HepG2 (cell line): ENCODE data around the gene TM4SF18. TPM values are rescaled to one million over a fixed set of nuclear protein-coding genes. Genes with fewer than 3 reads are reported as not detected.

Experiments used
- AKNA ChIP-seq: sonication (generic); formaldehyde crosslinking; IDR thresholded peaks from 2 replicates; pipeline ENCODE4 v1.4.0; 2020; ENCODE audit warnings: missing genetic modification reagents, borderline replicate concordance
- BCL6 ChIP-seq: IDR thresholded peaks from 2 replicates; pipeline ENCODE4 v1.6.1; 2016; ENCODE audit warnings: missing genetic modification reagents, missing compliant biosample characterization
- HDAC2 ChIP-seq: sonication (generic); formaldehyde crosslinking; IDR thresholded peaks from 2 replicates; pipeline ENCODE4 v1.4.0; 2020; ENCODE audit warnings: missing genetic modification reagents
- NFE2L2 ChIP-seq: fragments of 150-350 bp; IDR thresholded peaks from 2 replicates; pipeline ENCODE4 v1.6.1; 2014; ENCODE audit warnings: low read length
- RFXANK ChIP-seq: IDR thresholded peaks from 2 replicates; pipeline ENCODE4 v1.6.1; 2016
- RORA ChIP-seq: sonication (generic); formaldehyde crosslinking; IDR thresholded peaks from 2 replicates; pipeline ENCODE4 v1.5.0; 2020; ENCODE audit warnings: mild to moderate bottlenecking, missing genetic modification reagents, moderate library complexity
- SP5 ChIP-seq: IDR thresholded peaks from 2 replicates; pipeline ENCODE4 v1.6.1; 2016; ENCODE audit warnings: low read depth, borderline replicate concordance
- TAF15 ChIP-seq: fragments of 200-400 bp; formaldehyde crosslinking; IDR thresholded peaks from one replicate; pipeline ENCODE4 v1.6.1; 2018; ENCODE audit warnings: mild to moderate bottlenecking, low read depth, low read length; ENCODE audit not compliant: poor library complexity, severe bottlenecking
- YEATS4 ChIP-seq: sonication (generic); formaldehyde crosslinking; IDR thresholded peaks from 2 replicates; pipeline ENCODE4 v1.4.0; 2020; ENCODE audit warnings: missing genetic modification reagents, borderline replicate concordance
- ZNF20 ChIP-seq: sonication (generic); formaldehyde crosslinking; IDR thresholded peaks from 2 replicates; pipeline ENCODE4 v1.4.0; 2020; ENCODE audit warnings: mild to moderate bottlenecking, moderate library complexity, missing genetic modification reagents
- ZNF276 ChIP-seq: sonication (generic); formaldehyde crosslinking; IDR thresholded peaks from 2 replicates; pipeline ENCODE4 v1.4.0; 2020; ENCODE audit warnings: mild to moderate bottlenecking, low read depth, missing genetic modification reagents
- ZNF343 ChIP-seq: sonication (generic); formaldehyde crosslinking; IDR thresholded peaks from 2 replicates; pipeline ENCODE4 v1.4.0; 2020; ENCODE audit warnings: mild to moderate bottlenecking, missing genetic modification reagents
- ZNF503 ChIP-seq: sonication (generic); formaldehyde crosslinking; IDR thresholded peaks from 2 replicates; pipeline ENCODE4 v1.4.0; 2020; ENCODE audit warnings: missing genetic modification reagents
- ZNF7 ChIP-seq: IDR thresholded peaks from 2 replicates; pipeline ENCODE4 v1.6.1; 2016; ENCODE audit warnings: missing biosample characterization, missing genetic modification reagents
- ZNF713 ChIP-seq: sonication (generic); formaldehyde crosslinking; IDR thresholded peaks from 2 replicates; pipeline ENCODE4 v1.4.0; 2020; ENCODE audit warnings: mild to moderate bottlenecking, missing genetic modification reagents
- ZNF737 ChIP-seq: sonication (generic); formaldehyde crosslinking; IDR thresholded peaks from 2 replicates; pipeline ENCODE4 v1.5.0; 2020; ENCODE audit warnings: missing genetic modification reagents, mild to moderate bottlenecking, borderline replicate concordance
- polyA plus RNA-seq, 8 experiments: library from polyadenylated mRNA; depleted of rRNA in 3 of 8; stranded (reverse) in 7 of 8; unstranded in 1 of 8; fragments of >200 nt; fragmentation: Illumina TruSeq in 4 of 8; extraction: Trizol in 4 of 8; gene quantifications; 2 replicates each; pipeline versions ENCODE4 v1.2.1 to v1.2.3, GENCODE V29; 2011 to 2016; ENCODE audit warnings: low read depth in 4 of 8, missing spikeins in 1 of 8, mixed read lengths in 1 of 8; ENCODE audit not compliant: insufficient read depth in 1 of 8
- total RNA-seq, 5 experiments: library from RNA; depleted of rRNA; stranded (reverse); fragments of >200 nt; fragmentation: Illumina TruSeq; extraction: Trizol; gene quantifications; 2 replicates each; pipeline ENCODE4 v1.2.3, GENCODE V29; 2016; ENCODE audit warnings: low read depth in 1 of 5

The TM4SF18 gene
- total and polyA plus RNA-seq, 2 of the 13 experiments (the other 11 are each of a cell fraction or from before 2014, with no cell fraction given), result 0.15 TPM; not detected in 1

GRCh38 chr3:149327156-149327555 lies 6.3 kb downstream of the TM4SF18 start (continued):
- TF ChIP-seq AKNA (CRISPR knock-in tag), result no peak
- TF ChIP-seq ZNF713, result no peak
- TF ChIP-seq YEATS4 (CRISPR knock-in tag), result no peak
- no peak for TF ChIP-seq BCL6 (CRISPR knock-in tag)
- no peak for TF ChIP-seq RFXANK (CRISPR knock-in tag)
- no peak for TF ChIP-seq TAF15
- no peak for TF ChIP-seq ZNF276 (CRISPR knock-in tag)
- no peak for TF ChIP-seq SP5
- no peak for TF ChIP-seq HDAC2 (CRISPR knock-in tag)
- no peak for TF ChIP-seq ZNF7 (CRISPR knock-in tag)
- TF ChIP-seq NFE2L2, result no peak
- TF ChIP-seq ZNF343 (CRISPR knock-in tag), result no peak
- TF ChIP-seq RORA, result no peak
- no peak for TF ChIP-seq ZNF503 (CRISPR knock-in tag)
- TF ChIP-seq ZNF20 (CRISPR knock-in tag), result no peak
- no peak for TF ChIP-seq ZNF737 (CRISPR knock-in tag)
- TF ChIP-seq, all 625 proteins: peak for 0
